ENCODE results near the gene HES6.

GRCh38 chr2:238269741-238270140 lies 29.9 kb upstream of the HES6 start:
- no peak for TF ChIP-seq POLR2AphosphoS5 (IDR thresholded peaks at IDR 0.05)
- no peak for TF ChIP-seq CTCF (IDR thresholded peaks at IDR 0.05)
- no peak for TF ChIP-seq EP300 (IDR thresholded peaks at IDR 0.05)
